NCI-H187 (cell line): ENCODE measurements around the gene NEB.

ENCODE experiments used
- DNase-seq, 2 experiments: peaks; one replicate each; lab custom pipeline; 2025; lab: John Stamatoyannopoulos, UW

The NEB gene

GRCh38 chr2:151556121-151556520 is 178.2 kb downstream of the NEB start:
- no peak for DNase-seq

- no peak for DNase-seq
Measured at GRCh38 chr2:151552287-151552686, 182.0 kb downstream of the NEB start.

GRCh38 chr2:151551556-151551955 is 182.7 kb downstream of the NEB start:
- DNase-seq, result no peak

DNA sequence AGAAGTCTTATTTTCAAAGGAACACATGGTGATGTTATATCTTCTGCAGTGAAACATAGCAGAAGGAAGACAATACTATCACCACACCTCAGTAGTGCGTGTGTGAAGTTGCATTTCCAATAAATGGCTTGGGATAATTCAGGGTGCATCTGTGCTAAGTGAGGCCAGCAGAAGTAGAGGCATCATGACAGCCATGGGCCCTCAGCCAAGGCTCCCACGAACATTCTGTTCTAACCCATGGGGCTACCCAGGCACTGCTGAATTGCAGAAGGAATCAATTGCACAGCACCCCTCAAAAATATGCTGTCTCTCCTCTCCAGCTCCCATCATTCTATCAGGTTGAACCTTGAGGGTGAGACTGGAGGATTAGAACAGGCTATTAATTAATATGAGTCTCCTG is 185.1 kb downstream of the NEB start:
- no peak for DNase-seq

GRCh38 chr2:151544449-151544848 is 189.8 kb downstream of the NEB start:
- no peak for DNase-seq

DNA sequence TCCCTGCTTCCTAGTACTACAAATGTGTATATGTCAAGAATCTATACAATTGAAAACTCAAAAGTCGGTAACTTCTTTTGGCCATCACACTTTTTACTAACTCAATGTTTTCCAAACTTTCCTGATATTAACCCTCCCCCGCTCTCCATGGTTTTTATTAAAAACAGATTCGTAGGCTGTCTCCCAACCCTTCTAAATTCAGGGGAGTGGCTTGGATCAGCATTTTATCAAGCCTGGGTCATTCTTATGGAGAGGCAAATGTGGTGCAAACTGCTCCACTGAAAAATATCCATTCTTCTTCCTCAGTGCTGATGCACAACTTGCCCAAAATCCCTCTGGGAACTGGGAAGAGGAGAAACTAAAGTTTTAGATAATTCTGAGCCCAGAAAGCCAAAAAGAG is 190.4 kb downstream of the NEB start:
- no peak for DNase-seq

- no peak for DNase-seq
Measured at GRCh38 chr2:151534001-151534400, 200.3 kb downstream of the NEB start.

DNA sequence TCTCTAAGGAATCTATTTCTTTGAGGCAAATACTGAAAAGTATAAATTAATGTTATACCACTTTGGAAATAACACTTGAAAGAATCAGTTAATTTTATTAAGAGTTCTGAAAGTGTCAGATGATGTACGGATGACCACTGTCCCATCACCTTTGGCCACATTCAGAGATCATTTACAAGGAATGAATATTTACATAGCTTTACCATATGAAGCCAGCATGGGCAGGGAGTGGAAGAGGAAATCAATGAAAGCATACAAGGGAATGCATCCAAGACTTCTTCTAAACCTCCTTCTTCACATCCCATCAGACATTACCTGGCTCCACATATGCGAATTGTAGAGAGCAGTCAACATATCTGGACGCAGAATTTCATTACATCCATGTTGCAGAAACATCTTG is 201.1 kb downstream of the NEB start:
- no peak for DNase-seq

GRCh38 chr2:151526572-151527090 is 207.6 kb downstream of the NEB start:
- DNase-seq, result no peak

- no peak for DNase-seq
Measured at GRCh38 chr2:151525821-151526373, 208.4 kb downstream of the NEB start.

DNA sequence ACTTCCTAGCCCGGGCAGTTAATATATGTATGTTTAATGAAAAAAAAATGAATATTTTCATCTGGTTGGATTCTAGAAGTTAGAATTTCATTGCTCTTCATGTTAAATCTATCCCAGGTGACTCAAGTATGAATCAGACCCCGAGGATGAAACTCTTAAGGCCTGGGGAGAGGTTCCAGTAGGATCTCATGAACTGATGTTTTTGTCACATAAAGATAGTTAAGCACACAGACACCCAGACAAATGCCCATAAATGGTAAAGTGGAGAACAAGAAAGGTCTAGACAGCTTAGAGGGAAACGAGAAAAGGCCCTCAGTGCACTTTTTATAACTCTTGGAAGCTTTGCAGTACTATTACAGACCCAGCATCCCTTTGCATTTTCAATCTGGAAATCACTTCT is 210.4 kb downstream of the NEB start:
- no peak for DNase-seq

- no peak for DNase-seq
Measured at GRCh38 chr2:151522556-151522955, 211.7 kb downstream of the NEB start.

GRCh38 chr2:151520976-151521375 is 213.3 kb downstream of the NEB start:
- no peak for DNase-seq

GRCh38 chr2:151518802-151519201 is 215.5 kb downstream of the NEB start:
- no peak for DNase-seq

DNA sequence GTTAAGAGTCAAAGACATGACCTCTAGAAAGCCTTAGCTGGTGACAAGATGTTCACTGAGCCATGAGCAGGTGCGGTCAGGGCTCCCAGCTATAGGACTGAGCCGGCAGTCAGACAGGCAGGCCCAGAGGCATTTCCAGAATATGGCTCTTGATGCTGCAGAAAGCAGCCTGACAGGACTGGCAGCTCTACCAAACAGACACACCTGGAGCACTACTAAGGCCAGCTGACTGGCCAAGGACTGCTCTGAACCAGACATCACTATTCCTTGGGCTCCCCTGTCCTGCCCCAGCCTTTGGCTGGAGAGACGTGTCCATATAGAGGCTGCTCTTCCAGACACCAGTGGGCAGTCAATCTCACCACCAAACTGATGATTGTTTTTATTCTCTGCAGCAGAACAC is 225.8 kb downstream of the NEB start:
- DNase-seq, result no peak

DNA sequence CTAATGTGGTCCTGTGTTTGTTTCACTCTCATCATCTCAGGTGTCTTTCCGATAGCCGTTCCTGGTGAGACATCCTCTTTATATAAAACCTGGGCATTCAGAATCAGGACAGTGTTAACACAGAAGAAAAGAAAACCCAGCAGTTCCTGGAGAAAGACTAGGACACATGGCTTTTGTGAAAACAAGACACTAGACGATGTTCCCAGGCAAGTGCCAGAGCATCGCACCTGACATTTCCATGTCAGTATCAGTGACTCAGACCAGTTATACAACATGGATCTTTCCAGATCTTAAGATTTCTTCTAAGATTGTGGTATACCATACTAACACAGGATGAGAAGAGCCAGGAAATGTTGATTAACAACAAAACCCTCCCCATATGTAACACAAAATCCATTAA is 228.1 kb downstream of the NEB start:
- DNase-seq, result no peak

GRCh38 chr2:151498178-151498577 is 236.1 kb downstream of the NEB start:
- no peak for DNase-seq

- DNase-seq, result no peak
Measured at GRCh38 chr2:151491496-151491895, 242.8 kb downstream of the NEB start.

DNA sequence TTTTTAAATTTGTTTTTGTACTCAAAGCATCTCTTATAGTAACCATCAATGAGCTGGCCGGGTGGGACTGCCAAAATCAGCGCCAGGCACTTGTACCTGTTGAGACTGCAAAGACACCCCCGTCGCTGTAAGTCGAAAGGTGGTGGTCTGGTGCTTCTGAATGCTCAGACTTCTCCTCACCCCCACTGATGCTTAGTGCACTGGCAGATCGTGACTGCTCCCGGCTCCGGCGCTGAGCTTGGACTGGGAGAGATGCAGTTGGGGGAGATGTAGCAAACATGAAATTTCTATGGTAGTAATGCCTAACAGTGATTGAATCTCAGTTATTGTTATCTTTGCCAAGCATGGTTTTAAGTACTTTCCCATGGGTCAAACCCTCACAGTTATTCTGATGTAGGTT is 244.0 kb downstream of the NEB start:
- no peak for DNase-seq

DNA sequence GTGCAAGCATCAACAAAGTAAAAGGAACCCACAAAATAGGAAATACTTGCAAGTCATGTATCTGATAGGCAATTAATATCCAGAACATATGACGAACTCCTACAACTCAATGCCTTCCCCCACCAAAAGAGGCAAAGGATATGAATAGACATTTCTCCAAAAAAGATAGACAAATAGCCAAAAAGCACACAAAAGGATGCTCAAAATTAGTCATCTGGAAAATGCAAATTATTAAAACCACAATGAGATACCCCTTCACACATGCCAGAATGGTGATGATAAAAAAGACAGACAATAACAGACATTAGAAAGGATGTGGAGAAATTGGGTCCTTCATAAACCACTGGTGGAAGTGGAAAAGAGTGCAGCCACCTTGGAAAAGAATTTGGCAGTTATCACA is 248.2 kb downstream of the NEB start:
- no peak for DNase-seq

GRCh38 chr2:151484100-151484499 is 250.2 kb downstream of the NEB start:
- DNase-seq, result no peak

DNA sequence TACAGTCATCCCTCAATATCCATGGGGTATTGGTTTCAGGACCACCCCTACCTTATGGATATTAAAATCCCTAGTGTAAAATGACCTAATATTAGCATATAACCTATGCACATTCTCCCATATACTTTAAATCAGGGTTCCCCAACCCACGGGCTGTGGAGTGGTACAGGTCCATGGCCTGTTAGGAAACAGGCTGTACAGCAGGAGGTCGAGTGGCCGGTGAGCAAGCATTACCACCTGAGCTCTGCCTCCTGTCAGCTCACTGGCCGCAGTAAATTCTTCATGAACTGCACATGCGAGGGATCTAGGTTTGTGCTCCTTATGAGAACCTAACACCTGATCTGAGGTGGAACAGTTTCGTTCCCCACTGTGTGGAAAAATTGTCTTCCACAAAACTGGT is 250.7 kb downstream of the NEB start:
- no peak for DNase-seq

DNA sequence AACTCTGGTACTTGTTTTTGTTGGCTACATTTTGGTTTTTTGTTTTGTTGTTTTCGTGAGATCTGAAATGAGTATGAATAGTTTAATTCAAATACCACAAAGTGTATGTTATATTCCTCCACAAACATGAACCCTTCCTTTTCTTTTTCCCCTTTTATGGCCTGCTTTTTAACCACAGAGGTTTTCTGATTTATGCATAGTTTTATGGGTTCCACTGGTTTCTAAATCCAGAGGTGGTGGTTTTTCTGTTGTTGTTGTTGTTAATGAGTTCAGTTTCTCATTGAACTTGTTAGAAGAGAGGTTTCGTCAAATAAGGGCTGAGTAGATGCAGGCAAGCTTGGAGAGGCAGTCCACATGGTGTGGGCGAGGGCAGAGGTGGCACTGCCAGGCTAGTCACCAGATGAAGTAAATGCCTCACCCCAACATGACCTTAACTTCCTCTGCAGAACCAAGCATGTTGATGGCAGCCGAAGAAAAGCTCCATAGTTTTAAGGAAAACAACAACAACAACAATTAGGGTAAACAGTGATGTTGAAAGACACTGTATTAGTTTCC is 252.0 kb downstream of the NEB start:
- DNase-seq, result no peak

DNA sequence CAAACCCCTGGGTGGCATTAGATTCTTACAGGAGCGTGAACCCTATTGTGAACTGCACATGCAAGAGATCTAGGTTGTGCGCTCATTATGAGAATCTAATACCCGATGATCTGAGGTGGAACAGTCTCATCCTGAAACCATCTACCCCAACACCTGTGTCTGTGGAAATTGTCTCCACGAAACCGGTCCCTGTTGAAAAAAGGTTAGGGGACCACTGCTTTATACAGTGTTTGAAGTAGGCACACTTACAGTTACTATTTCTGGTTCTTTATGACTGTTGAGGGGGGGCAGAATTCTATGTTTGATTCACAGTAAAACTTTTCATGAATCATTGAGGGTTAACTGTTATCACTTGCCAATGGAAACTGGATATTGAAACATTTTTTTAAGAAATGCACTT is 252.5 kb downstream of the NEB start:
- no peak for DNase-seq
